ENCODE data around the gene ACVR1. TPM values are rescaled to one million over a fixed set of nuclear protein-coding genes. Genes with fewer than 3 reads are reported as not detected.

Gene ACVR1
- total RNA-seq, 1 donor from 2014 or later, result 17.1 TPM

DNA sequence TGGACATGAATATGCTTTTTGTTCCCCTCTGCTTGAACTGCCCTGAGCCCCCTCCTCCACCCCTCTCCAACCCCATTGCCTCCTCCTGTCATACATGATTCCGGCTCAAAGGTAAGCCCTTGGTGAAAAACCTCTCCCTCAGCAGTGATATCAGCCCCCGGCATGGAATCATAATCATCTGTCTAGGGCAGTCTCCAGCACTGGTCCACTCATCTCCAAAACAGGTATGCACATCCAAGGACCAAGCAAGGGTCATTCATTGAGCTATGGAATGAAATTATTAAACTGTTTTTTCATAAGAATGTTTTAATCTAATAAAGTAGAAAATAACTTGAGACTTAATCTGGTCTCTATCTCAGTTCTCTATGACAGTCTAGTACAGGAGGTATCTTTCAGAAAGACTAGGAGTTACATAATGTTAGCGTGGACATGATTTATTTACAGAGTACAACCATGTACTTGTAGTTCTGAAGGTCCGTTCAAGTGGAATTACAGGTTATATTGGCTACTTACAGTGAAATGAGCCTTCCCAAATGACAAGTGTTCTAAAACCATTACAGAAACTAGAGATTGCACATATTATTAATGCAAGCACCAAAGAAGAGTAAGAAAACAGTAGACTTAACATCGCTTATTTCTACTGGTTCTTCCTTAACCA is 75.2 kb downstream of the ACVR1 start:
- H3K4me3 ChIP-seq (ENCODE audit: low read depth, low read length), result no peak overlapping the region
- DNase-seq (ENCODE audit: low read depth) (no peak), FAIRE-seq (no peak)
- H3K36me3 ChIP-seq (ENCODE audit: control insufficient read depth, insufficient read depth, low read length), result peaks cover 3% of the 10 kb centered on the region
- TF ChIP-seq, protein P1, sequence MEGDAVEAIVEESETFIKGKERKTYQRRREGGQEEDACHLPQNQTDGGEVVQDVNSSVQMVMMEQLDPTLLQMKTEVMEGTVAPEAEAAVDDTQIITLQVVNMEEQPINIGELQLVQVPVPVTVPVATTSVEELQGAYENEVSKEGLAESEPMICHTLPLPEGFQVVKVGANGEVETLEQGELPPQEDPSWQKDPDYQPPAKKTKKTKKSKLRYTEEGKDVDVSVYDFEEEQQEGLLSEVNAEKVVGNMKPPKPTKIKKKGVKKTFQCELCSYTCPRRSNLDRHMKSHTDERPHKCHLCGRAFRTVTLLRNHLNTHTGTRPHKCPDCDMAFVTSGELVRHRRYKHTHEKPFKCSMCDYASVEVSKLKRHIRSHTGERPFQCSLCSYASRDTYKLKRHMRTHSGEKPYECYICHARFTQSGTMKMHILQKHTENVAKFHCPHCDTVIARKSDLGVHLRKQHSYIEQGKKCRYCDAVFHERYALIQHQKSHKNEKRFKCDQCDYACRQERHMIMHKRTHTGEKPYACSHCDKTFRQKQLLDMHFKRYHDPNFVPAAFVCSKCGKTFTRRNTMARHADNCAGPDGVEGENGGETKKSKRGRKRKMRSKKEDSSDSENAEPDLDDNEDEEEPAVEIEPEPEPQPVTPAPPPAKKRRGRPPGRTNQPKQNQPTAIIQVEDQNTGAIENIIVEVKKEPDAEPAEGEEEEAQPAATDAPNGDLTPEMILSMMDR (IDR thresholded peaks at IDR 0.05; ENCODE audit: insufficient read depth, low read length, severe bottlenecking), result no peak
- H3K27me3 ChIP-seq (ENCODE audit: control insufficient read depth, insufficient read depth, low read length), result no peaks in the 10 kb centered on the region

DNA sequence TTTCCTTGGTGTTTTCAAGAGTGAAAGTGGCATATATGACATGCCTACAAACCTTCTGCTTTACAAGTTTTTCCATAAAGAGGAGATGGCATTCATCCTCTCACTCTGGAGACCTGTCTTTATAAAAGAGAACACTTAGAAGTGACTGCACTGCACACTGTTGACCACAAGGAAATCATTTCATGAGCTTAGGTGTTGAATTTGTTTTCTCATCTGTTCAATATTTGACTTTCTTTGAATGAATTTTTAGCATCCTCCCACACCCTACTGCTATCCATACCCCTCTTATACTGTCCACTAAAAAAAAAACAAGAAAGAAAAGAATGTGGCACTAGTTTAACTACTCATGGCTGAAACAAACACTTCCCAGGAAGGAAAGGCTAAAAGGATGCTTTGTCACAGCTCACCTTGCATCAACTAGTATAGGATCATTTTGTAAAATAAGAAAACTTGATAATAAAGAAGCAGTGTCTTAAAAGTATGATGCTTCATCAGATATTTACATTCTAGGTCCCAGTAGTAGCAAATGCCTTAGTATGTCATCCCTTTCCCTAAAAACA is 83.0 kb downstream of the ACVR1 start:
- DNase-seq (ENCODE audit: low read depth) (no peak), FAIRE-seq (no peak)
- no peaks in the 10 kb centered on the region for H3K27me3 ChIP-seq (ENCODE audit: control insufficient read depth, insufficient read depth, low read length)
- TF ChIP-seq, protein P1 (IDR thresholded peaks at IDR 0.05; ENCODE audit: insufficient read depth, low read length, severe bottlenecking), result peak; percentile 9
- H3K36me3 ChIP-seq (ENCODE audit: control insufficient read depth, insufficient read depth, low read length), result no peaks in the 10 kb centered on the region
- no peak overlapping the region for H3K4me3 ChIP-seq (ENCODE audit: low read depth, low read length)

DNA sequence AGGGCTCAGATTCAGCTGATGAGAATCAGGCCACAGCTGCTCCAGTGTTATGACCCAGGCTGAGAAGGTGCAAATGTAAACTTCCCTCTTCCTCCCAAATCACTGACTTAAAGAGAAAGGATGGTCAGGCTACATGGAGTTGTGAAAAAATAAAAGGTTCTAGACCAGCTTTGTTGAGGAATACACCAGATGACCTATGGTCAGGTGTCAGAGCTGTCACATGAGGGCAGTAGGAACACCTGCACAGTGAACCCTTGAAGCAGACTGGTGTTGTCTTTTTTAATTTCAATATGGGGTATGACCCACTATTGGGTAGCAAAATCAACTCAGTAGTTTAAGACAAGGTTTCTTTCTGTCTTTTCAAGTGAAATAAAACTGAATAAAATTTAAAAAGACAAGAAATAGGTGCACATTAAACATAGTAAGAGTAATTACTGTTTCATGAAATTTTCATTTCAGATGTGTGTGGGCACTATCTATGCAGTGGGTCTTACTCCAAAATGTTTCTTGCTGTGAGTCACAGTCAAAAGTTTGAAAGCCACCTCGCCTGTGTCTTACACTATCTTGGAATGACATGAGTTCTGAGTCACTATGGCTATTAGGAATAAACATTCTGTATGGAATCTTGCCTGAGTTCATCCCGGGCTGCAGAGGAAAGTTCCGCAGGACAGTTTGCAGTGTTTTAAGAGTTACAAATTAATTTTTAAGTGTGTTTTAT is 83.6 kb downstream of the ACVR1 start:
- Histone ChIP-seq H3K27me3 (ENCODE audit: control insufficient read depth, insufficient read depth, low read length) (no peaks in the 10 kb centered on the region), H3K4me3 (ENCODE audit: low read depth, low read length) (no peak overlapping the region), H3K36me3 (ENCODE audit: control insufficient read depth, insufficient read depth, low read length) (no peaks in the 10 kb centered on the region)
- TF ChIP-seq, protein P1 (IDR thresholded peaks at IDR 0.05; ENCODE audit: insufficient read depth, low read length, severe bottlenecking), result no peak
- no peak for FAIRE-seq
- DNase-seq (ENCODE audit: low read depth), result peak; percentile 37

DNA sequence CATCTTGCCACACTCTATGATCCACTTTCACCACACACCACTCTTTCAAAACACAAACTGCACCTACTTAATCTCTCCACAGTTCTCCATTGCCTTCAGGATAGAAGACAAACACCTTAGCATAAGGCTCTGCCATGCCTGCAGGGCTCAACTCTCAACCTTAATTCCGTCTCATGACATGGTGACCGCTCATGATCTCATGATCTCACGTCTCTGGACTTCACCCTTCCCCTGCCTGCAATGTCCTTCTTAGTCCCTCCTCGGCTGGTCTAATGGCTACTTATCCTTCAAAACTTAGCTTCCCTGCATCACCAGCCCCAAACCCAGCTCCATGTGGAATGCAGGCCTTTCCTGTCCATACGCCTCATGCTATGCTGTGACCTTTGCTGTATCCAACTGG is 85.3 kb downstream of the ACVR1 start:
- Histone ChIP-seq H3K36me3 (ENCODE audit: control insufficient read depth, insufficient read depth, low read length) (no peaks in the 10 kb centered on the region), H3K4me3 (ENCODE audit: low read depth, low read length) (no peak overlapping the region), H3K27me3 (ENCODE audit: control insufficient read depth, insufficient read depth, low read length) (no peaks in the 10 kb centered on the region)
- FAIRE-seq (peak; percentile 23), DNase-seq (ENCODE audit: low read depth) (no peak)
- TF ChIP-seq, protein P1 (IDR thresholded peaks at IDR 0.05; ENCODE audit: insufficient read depth, low read length, severe bottlenecking), result no peak

DNA sequence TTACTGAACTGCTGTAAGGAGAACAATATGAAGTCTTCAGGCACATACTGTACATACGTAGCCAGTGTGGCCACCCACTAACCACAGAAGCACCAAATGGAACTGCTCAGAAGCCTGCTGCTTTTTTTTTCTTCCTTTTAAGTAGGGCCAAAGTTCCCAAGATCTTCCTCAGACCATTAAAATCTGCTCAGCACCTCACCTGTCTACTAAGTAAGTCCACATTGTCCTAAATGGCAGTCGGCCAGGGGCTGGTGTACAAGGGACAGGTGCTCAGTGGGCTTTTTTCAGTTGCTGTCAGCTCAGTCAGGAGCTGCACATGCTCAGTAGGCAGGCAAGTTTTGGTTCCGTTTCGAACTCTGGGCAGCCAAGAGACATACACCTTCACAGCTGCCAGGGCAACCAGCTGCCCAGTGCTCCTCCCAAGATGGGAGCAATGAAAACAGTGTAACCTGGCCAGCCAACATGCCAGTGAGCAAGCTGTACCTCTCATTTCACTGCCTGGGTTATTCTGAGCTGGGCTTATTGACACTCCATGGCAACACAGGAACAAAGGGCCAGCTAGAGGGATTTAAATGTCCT is 86.1 kb downstream of the ACVR1 start:
- H3K4me3 ChIP-seq (ENCODE audit: low read depth, low read length), result no peak overlapping the region
- H3K27me3 ChIP-seq (ENCODE audit: control insufficient read depth, insufficient read depth, low read length), result no peaks in the 10 kb centered on the region
- FAIRE-seq (no peak), DNase-seq (ENCODE audit: low read depth) (no peak)
- TF ChIP-seq, protein P1 (IDR thresholded peaks at IDR 0.05; ENCODE audit: insufficient read depth, low read length, severe bottlenecking), result no peak
- no peaks in the 10 kb centered on the region for H3K36me3 ChIP-seq (ENCODE audit: control insufficient read depth, insufficient read depth, low read length)
